Measurements from ENCODE around the gene MYRIP.

MYRIP gene

GRCh38 chr3:39905788-39906187, 96.4 kb downstream of the MYRIP start:
- no peak for DNase-seq (ENCODE audit: low read depth in 2 of 2)

GRCh38 chr3:39907981-39908380, 98.6 kb downstream of the MYRIP start:
- DNase-seq (ENCODE audit: low read depth in 2 of 2), result no peak

- DNase-seq (ENCODE audit: low read depth in 2 of 2), result no peak
These were observed 100.7 kb downstream of the MYRIP start for GRCh38 chr3:39910135-39910534.

GRCh38 chr3:39910826-39911464, 101.5 kb downstream of the MYRIP start:
- DNase-seq (ENCODE audit: low read depth in 2 of 2), result no peak

GRCh38 chr3:39911465-39912309, 102.3 kb downstream of the MYRIP start:
- no peak for DNase-seq (ENCODE audit: low read depth in 2 of 2)

- no peak for DNase-seq (ENCODE audit: low read depth in 2 of 2)
These were observed 105.6 kb downstream of the MYRIP start for GRCh38 chr3:39915027-39915426.

GRCh38 chr3:39917065-39917773, 107.8 kb downstream of the MYRIP start:
- no peak for DNase-seq (ENCODE audit: low read depth in 2 of 2)

- DNase-seq (ENCODE audit: low read depth in 2 of 2), result no peak
These were observed 109.9 kb downstream of the MYRIP start for GRCh38 chr3:39919281-39919680.

- DNase-seq (ENCODE audit: low read depth in 2 of 2), result no peak
These were observed 110.9 kb downstream of the MYRIP start for GRCh38 chr3:39920271-39920670.

GRCh38 chr3:39927479-39927878, 118.1 kb downstream of the MYRIP start:
- no peak for DNase-seq (ENCODE audit: low read depth in 2 of 2)

- DNase-seq (ENCODE audit: low read depth in 2 of 2), result no peak
These were observed 124.7 kb downstream of the MYRIP start for GRCh38 chr3:39933986-39934693.

- DNase-seq (ENCODE audit: low read depth in 2 of 2), result no peak
These were observed 125.3 kb downstream of the MYRIP start for GRCh38 chr3:39934696-39935095.

GRCh38 chr3:39935261-39935660, 125.9 kb downstream of the MYRIP start:
- DNase-seq (ENCODE audit: low read depth in 2 of 2), result no peak

- DNase-seq (ENCODE audit: low read depth in 2 of 2), result no peak
These were observed 127.4 kb downstream of the MYRIP start for GRCh38 chr3:39936848-39937247.

- no peak for DNase-seq (ENCODE audit: low read depth in 2 of 2)
These were observed 127.9 kb downstream of the MYRIP start for GRCh38 chr3:39937315-39937714.

- no peak for DNase-seq (ENCODE audit: low read depth in 2 of 2)
These were observed 128.5 kb downstream of the MYRIP start for GRCh38 chr3:39937874-39938273.

GRCh38 chr3:39941931-39942330, 132.5 kb downstream of the MYRIP start:
- no peak for DNase-seq (ENCODE audit: low read depth in 2 of 2)

- no peak for DNase-seq (ENCODE audit: low read depth in 2 of 2)
These were observed 151.2 kb downstream of the MYRIP start for GRCh38 chr3:39960515-39961191.

- no peak for DNase-seq (ENCODE audit: low read depth in 2 of 2)
These were observed 151.8 kb downstream of the MYRIP start for GRCh38 chr3:39961230-39961629.

GRCh38 chr3:39962581-39962980, 153.2 kb downstream of the MYRIP start:
- no peak for DNase-seq (ENCODE audit: low read depth in 2 of 2)

- DNase-seq (ENCODE audit: low read depth in 2 of 2), result no peak
These were observed 156.1 kb downstream of the MYRIP start for GRCh38 chr3:39965461-39965860.

Data from stimulated activated CD8-positive, alpha-beta memory T cell treated with anti-CD3 and anti-CD28 coated beads, Interleukin-2, amount 100 ng/mL, for 48 hours (primary cell).